Measurements from ENCODE around the gene SDK1.

SDK1 gene

GRCh38 chr7:3427957-3428356, 126.9 kb downstream of the SDK1 start:
- no peak for DNase-seq

- DNase-seq: no peak
Observed at GRCh38 chr7:3429981-3430380, 128.9 kb downstream of the SDK1 start.

GRCh38 chr7:3430588-3430987, 129.5 kb downstream of the SDK1 start:
- DNase-seq: no peak

- DNase-seq: no peak
Observed at GRCh38 chr7:3431306-3431705, 130.3 kb downstream of the SDK1 start.

- DNase-seq: no peak
Observed at GRCh38 chr7:3432911-3433310, 131.9 kb downstream of the SDK1 start.

- DNase-seq: no peak
Observed at GRCh38 chr7:3434611-3435010, 133.6 kb downstream of the SDK1 start.

GRCh38 chr7:3436112-3436511, 135.1 kb downstream of the SDK1 start:
- no peak for DNase-seq

- no peak for DNase-seq
Observed at GRCh38 chr7:3436746-3437145, 135.7 kb downstream of the SDK1 start.

- no peak for DNase-seq
Observed at GRCh38 chr7:3437467-3437866, 136.4 kb downstream of the SDK1 start.

GRCh38 chr7:3438352-3438751, 137.3 kb downstream of the SDK1 start:
- no peak for DNase-seq

GRCh38 chr7:3439333-3440030, 138.4 kb downstream of the SDK1 start:
- DNase-seq: no peak

GRCh38 chr7:3440509-3440908, 139.5 kb downstream of the SDK1 start:
- DNase-seq: no peak

GRCh38 chr7:3443716-3444115, 142.7 kb downstream of the SDK1 start:
- DNase-seq: no peak

- no peak for DNase-seq
Observed at GRCh38 chr7:3446786-3447185, 145.7 kb downstream of the SDK1 start.

- no peak for DNase-seq
Observed at GRCh38 chr7:3451701-3452100, 150.6 kb downstream of the SDK1 start.

GRCh38 chr7:3453398-3453797, 152.3 kb downstream of the SDK1 start:
- DNase-seq: no peak

GRCh38 chr7:3455806-3456595, 154.9 kb downstream of the SDK1 start:
- no peak for DNase-seq

- no peak for DNase-seq
Observed at GRCh38 chr7:3459111-3459510, 158.1 kb downstream of the SDK1 start.

GRCh38 chr7:3461923-3462322, 160.9 kb downstream of the SDK1 start:
- DNase-seq: no peak

GRCh38 chr7:3463696-3464095, 162.6 kb downstream of the SDK1 start:
- no peak for DNase-seq

- DNase-seq: no peak
Observed at GRCh38 chr7:3464900-3465622, 164.0 kb downstream of the SDK1 start.

- no peak for DNase-seq
Observed at GRCh38 chr7:3466261-3466660, 165.2 kb downstream of the SDK1 start.

GRCh38 chr7:3469641-3470040, 168.6 kb downstream of the SDK1 start:
- DNase-seq: no peak

GRCh38 chr7:3480197-3480596, 179.1 kb downstream of the SDK1 start:
- no peak for DNase-seq

Measured in NCI-H2171 (cell line).